ENCODE data around the gene UBQLNL. TPM values are rescaled to one million over a fixed set of nuclear protein-coding genes. Genes with fewer than 3 reads are reported as not detected.

UBQLNL gene
- total and polyA plus RNA-seq, 2 of the 4 experiments (the other 2 are of a cell fraction) = 0.18 to 0.48 TPM

GRCh38 chr11:5536482-5536881, 20.0 kb upstream of the UBQLNL start:
- Histone ChIP-seq H2BK5ac (ENCODE audit: low read depth, low read length, poor library complexity, severe bottlenecking) (no peak overlapping the region), H3K4me3 (ENCODE audit: insufficient read depth, low read depth, low read length) (no peak overlapping the region), H4K20me1 (ENCODE audit: insufficient read depth, low read length) (no peaks in the 10 kb centered on the region), H2BK20ac (ENCODE audit: low read depth, low read length) (no peak overlapping the region), H3K27me3 (ENCODE audit: control insufficient read depth, insufficient read depth, low read length) (no peaks in the 10 kb centered on the region; the same call in 1 of the 2 replicates), H4K5ac (ENCODE audit: low read depth, low read length) (no peak overlapping the region), H3K4ac (ENCODE audit: low read depth, low read length) (no peak overlapping the region), H3K36me3 (ENCODE audit: control insufficient read depth, insufficient read depth, low read length) (no peaks in the 10 kb centered on the region), H3K79me1 (ENCODE audit: low read depth in 1 of 2, low read length in 2 of 2) (no peaks in the 10 kb centered on the region), H2AFZ (replicated peaks; ENCODE audit: low read length, poor library complexity) (no peak overlapping the region), H2AK5ac (ENCODE audit: low read depth, low read length) (no peak overlapping the region), H3K18ac (ENCODE audit: low read depth, low read length) (no peak overlapping the region), H3K56ac (ENCODE audit: extremely low read depth, insufficient read depth, low read length) (no peak overlapping the region), H3K9me3 (ENCODE audit: control insufficient read depth, insufficient read depth, low read length) (no peaks in the 10 kb centered on the region), H2AK9ac (replicated peaks; ENCODE audit: low read depth, low read length, poor library complexity) (no peak overlapping the region), H3K27ac (ENCODE audit: insufficient read depth, low read length) (no peak overlapping the region), H3K23ac (ENCODE audit: low read depth, low read length) (no peak overlapping the region), H3K4me1 (ENCODE audit: control insufficient read depth, insufficient read depth, low read length) (no peaks in the 10 kb centered on the region), H3K9me1 (ENCODE audit: insufficient read depth, low read length) (no peaks in the 10 kb centered on the region), H4K8ac (ENCODE audit: low read depth in 2 of 2, low read length in 2 of 2) (no peak overlapping the region), H3K4me2 (ENCODE audit: low read depth, low read length) (no peak overlapping the region), H2BK120ac (ENCODE audit: low read depth, low read length) (no peak overlapping the region), H2BK15ac (ENCODE audit: low read depth, low read length) (no peak overlapping the region), H3K14ac (replicated peaks; ENCODE audit: low read depth, low read length) (no peak overlapping the region), H3K9ac (ENCODE audit: low read depth, low read length) (no peak overlapping the region), H4K91ac (ENCODE audit: insufficient read depth, low read depth, low read length) (no peak overlapping the region)
- no peak for DNase-seq
- POLR2A ChIA-PET (ENCODE audit: unreplicated experiment) = no interaction called here
- ATAC-seq (ENCODE audit: low read depth) = no peak
- intact Hi-C loops (cut with micrococcal nuclease) (no loop called here), dilution Hi-C loops (cut with HindIII; ENCODE audit: low sequenced_read_pairs, unreplicated experiment) (no loop called here), in situ Hi-C loops (cut with MboI; ENCODE audit: low sequenced_read_pairs) (no loop called here)
- TF ChIP-seq USF2 (IDR thresholded peaks at IDR 0.05; ENCODE audit: low read depth, low read length) (no peak), POLR2A (IDR thresholded peaks at IDR 0.05; ENCODE audit: low read depth, low read length) (no peak), RCOR1 (IDR thresholded peaks at IDR 0.05; ENCODE audit: insufficient replicate concordance, low read length) (no peak), CTCF (conservative IDR thresholded peaks at IDR 0.05; ENCODE audit: low read depth, low read length) (no peak), MAFK (IDR thresholded peaks at IDR 0.05; ENCODE audit: low read depth, low read length) (no peak), RAD21 (IDR thresholded peaks at IDR 0.05; ENCODE audit: low read length) (no peak), ELK1 (IDR thresholded peaks at IDR 0.05; ENCODE audit: borderline replicate concordance, low read depth, low read length) (no peak), FOS (IDR thresholded peaks at IDR 0.05; ENCODE audit: low read depth, low read length) (no peak), MAZ (IDR thresholded peaks at IDR 0.05; ENCODE audit: borderline replicate concordance, low read depth, low read length) (no peak), SMC3 (IDR thresholded peaks at IDR 0.05; ENCODE audit: low read depth, low read length) (no peak), CHD1 (IDR thresholded peaks at IDR 0.05; ENCODE audit: low read depth, low read length) (no peak)
- BruUV-seq (replicated peaks) = no TSS peak
- CTCF ChIA-PET = no interaction called here

Measured in IMR-90 (cell line).